Thyroid gland (tissue), 4 donors: ENCODE data around the gene ZFAND4.

Experiments
- POLR2A ChIP-seq, 2 donors: fragments of 450-650 bp; IDR thresholded peaks; one replicate each; pipeline ENCODE4 v1.6.1; 2017; ENCODE audit warnings: antibody characterized with exemption in 2 of 2, mild to moderate bottlenecking in 2 of 2, moderate library complexity in 1 of 2
- TF ChIP-seq, protein P1 (sequence below), 6 experiments: fragments of 200-600 bp in 3 of 6; fragments of 450-650 bp in 3 of 6; sonication (generic) in 3 of 6; IDR thresholded peaks; one replicate each; pipeline ENCODE4 v1.5.1; 2016 to 2019; ENCODE audit warnings: antibody characterized with exemption in 6 of 6, mild to moderate bottlenecking in 2 of 6, inconsistent platforms in 1 of 6, moderate library complexity in 1 of 6

DNA sequence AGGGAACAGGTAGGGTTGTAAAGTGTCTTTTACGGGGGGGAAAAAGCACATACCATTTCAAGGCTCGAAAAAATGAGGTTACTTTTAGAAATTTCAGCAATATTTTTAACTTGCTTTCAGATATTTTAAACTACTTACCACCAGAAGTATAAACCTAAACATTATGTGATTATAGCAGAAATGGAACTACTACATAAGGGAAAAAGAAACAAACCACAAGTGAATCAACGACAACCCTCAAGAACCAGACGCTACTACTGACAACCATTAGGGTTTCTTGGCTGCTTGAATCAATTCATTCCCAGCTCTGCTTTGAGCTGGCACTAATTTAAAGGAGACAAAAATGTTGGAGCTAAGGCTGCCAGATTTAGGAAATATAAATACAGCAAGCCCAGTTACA is 80.1 kb downstream of the ZFAND4 start:
- TF ChIP-seq, protein P1, sequence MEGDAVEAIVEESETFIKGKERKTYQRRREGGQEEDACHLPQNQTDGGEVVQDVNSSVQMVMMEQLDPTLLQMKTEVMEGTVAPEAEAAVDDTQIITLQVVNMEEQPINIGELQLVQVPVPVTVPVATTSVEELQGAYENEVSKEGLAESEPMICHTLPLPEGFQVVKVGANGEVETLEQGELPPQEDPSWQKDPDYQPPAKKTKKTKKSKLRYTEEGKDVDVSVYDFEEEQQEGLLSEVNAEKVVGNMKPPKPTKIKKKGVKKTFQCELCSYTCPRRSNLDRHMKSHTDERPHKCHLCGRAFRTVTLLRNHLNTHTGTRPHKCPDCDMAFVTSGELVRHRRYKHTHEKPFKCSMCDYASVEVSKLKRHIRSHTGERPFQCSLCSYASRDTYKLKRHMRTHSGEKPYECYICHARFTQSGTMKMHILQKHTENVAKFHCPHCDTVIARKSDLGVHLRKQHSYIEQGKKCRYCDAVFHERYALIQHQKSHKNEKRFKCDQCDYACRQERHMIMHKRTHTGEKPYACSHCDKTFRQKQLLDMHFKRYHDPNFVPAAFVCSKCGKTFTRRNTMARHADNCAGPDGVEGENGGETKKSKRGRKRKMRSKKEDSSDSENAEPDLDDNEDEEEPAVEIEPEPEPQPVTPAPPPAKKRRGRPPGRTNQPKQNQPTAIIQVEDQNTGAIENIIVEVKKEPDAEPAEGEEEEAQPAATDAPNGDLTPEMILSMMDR (IDR thresholded peaks at IDR 0.05), result no peak
- TF ChIP-seq POLR2A (IDR thresholded peaks at IDR 0.05), result no peak
